HUES64 (cell line): ENCODE measurements around the gene MYRIP.

Experiments used
- H3K27ac ChIP-seq: 2 replicates; pipeline ENCODE4 v1.7.0; 2013; ENCODE audit warnings: low read depth, low read length, inconsistent platforms
- H3K27me3 ChIP-seq: 2 replicates; pipeline ENCODE4 v1.6.1; 2013; ENCODE audit warnings: mild to moderate bottlenecking, low read length; ENCODE audit not compliant: insufficient read depth
- H3K36me3 ChIP-seq: 2 replicates; pipeline ENCODE4 v1.6.1; 2013; ENCODE audit warnings: mild to moderate bottlenecking, low read length; ENCODE audit not compliant: insufficient read depth
- H3K4me1 ChIP-seq: 2 replicates; pipeline ENCODE4 v1.6.1; 2013; ENCODE audit warnings: mild to moderate bottlenecking, low read length, moderate library complexity; ENCODE audit not compliant: insufficient read depth
- H3K4me3 ChIP-seq: 2 replicates; pipeline ENCODE4 v1.5.1; 2013; ENCODE audit warnings: mild to moderate bottlenecking, low read length, moderate library complexity
- H3K9ac ChIP-seq: 2 replicates; pipeline ENCODE4 v1.6.1; 2013; ENCODE audit warnings: mild to moderate bottlenecking, low read depth, low read length
- H3K9me3 ChIP-seq: 2 replicates; pipeline ENCODE4 v1.6.1; 2013; ENCODE audit warnings: low read depth, low read length; ENCODE audit not compliant: insufficient read depth
- WGBS: fragments of 150-250, 120-280 bp; methylation state at CpG from one replicate; pipeline ENCODE4 v1.1.7; 2013; ENCODE audit warnings: missing lambda C conversion rate; 5-methylcytosine and 5-hydroxymethylcytosine counted together

Gene MYRIP

GRCh38 chr3:40192628-40193027 lies 383.2 kb downstream of the MYRIP start:
- Histone ChIP-seq H3K27ac (no peak overlapping the region), H3K4me3 (no peak overlapping the region), H3K36me3 (no peaks in the 10 kb centered on the region), H3K9ac (no peak overlapping the region), H3K27me3 (no peaks in the 10 kb centered on the region), H3K9me3 (no peaks in the 10 kb centered on the region), H3K4me1 (peaks cover 10% of the 10 kb centered on the region; the same call in 1 of the 2 replicates)
- WGBS, result 83% methylated on average over 3 of the region's 3 CpGs

- Histone ChIP-seq H3K27ac (no peak overlapping the region), H3K4me1 (peaks cover 10% of the 10 kb centered on the region; the same call in 1 of the 2 replicates), H3K9ac (no peak overlapping the region), H3K9me3 (no peaks in the 10 kb centered on the region), H3K27me3 (no peaks in the 10 kb centered on the region), H3K4me3 (no peak overlapping the region), H3K36me3 (no peaks in the 10 kb centered on the region)
- WGBS, result 93% methylated on average over 9 of the region's 9 CpGs
Observed at GRCh38 chr3:40196966-40197365, 387.6 kb downstream of the MYRIP start.

GRCh38 chr3:40200692-40201316 lies 391.4 kb downstream of the MYRIP start:
- no peaks in the 10 kb centered on the region for H3K27me3 ChIP-seq
- no peaks in the 10 kb centered on the region for H3K9me3 ChIP-seq
- no peak overlapping the region for H3K9ac ChIP-seq
- H3K36me3 ChIP-seq, result no peaks in the 10 kb centered on the region
- no peak overlapping the region for H3K27ac ChIP-seq
- 88% methylated on average over 6 of the region's 6 CpGs for WGBS
- no peak overlapping the region for H3K4me3 ChIP-seq
- 0 out of 2 replicates have a peak, but pooled peaks cover 5% of the 10 kb centered on the region for H3K4me1 ChIP-seq

GRCh38 chr3:40201770-40202169 lies 392.4 kb downstream of the MYRIP start:
- Histone ChIP-seq H3K9me3 (no peaks in the 10 kb centered on the region), H3K4me1 (no peaks in the 10 kb centered on the region)
- 78% methylated on average over 3 of the region's 3 CpGs for WGBS

GRCh38 chr3:40206522-40206921 lies 397.1 kb downstream of the MYRIP start:
- H3K9me3 ChIP-seq, result no peaks in the 10 kb centered on the region
- no peak overlapping the region for H3K27ac ChIP-seq
- no peaks in the 10 kb centered on the region for H3K4me1 ChIP-seq
- no peaks in the 10 kb centered on the region for H3K27me3 ChIP-seq
- H3K4me3 ChIP-seq, result no peak overlapping the region
- 98% methylated on average over 2 of the region's 2 CpGs for WGBS
- H3K36me3 ChIP-seq, result no peaks in the 10 kb centered on the region
- H3K9ac ChIP-seq, result no peak overlapping the region

More at GRCh38 chr3:40201770-40202169, 392.4 kb downstream of the MYRIP start:
- H3K9ac ChIP-seq, result no peak overlapping the region
- no peak overlapping the region for H3K27ac ChIP-seq
- H3K36me3 ChIP-seq, result no peaks in the 10 kb centered on the region
- no peak overlapping the region for H3K4me3 ChIP-seq
- no peaks in the 10 kb centered on the region for H3K27me3 ChIP-seq

- Histone ChIP-seq H3K4me3 (no peak overlapping the region), H3K9ac (no peak overlapping the region), H3K9me3 (no peaks in the 10 kb centered on the region), H3K27me3 (no peaks in the 10 kb centered on the region), H3K36me3 (no peaks in the 10 kb centered on the region), H3K27ac (no peak overlapping the region), H3K4me1 (no peaks in the 10 kb centered on the region)
Observed at GRCh38 chr3:40207796-40208195, 398.4 kb downstream of the MYRIP start.

GRCh38 chr3:40208251-40208650 lies 398.8 kb downstream of the MYRIP start:
- Histone ChIP-seq H3K4me1 (no peaks in the 10 kb centered on the region), H3K27ac (no peak overlapping the region), H3K4me3 (no peak overlapping the region), H3K27me3 (no peaks in the 10 kb centered on the region), H3K36me3 (no peaks in the 10 kb centered on the region), H3K9ac (no peak overlapping the region), H3K9me3 (no peaks in the 10 kb centered on the region)
- 100% methylated on average over 2 of the region's 2 CpGs for WGBS

GRCh38 chr3:40211579-40211978 lies 402.2 kb downstream of the MYRIP start:
- H3K9ac ChIP-seq, result no peak overlapping the region
- no peak overlapping the region for H3K4me3 ChIP-seq
- H3K4me1 ChIP-seq, result no peaks in the 10 kb centered on the region
- no peak overlapping the region for H3K27ac ChIP-seq
- H3K36me3 ChIP-seq, result no peaks in the 10 kb centered on the region
- no peaks in the 10 kb centered on the region for H3K27me3 ChIP-seq
- 91% methylated on average over 4 of the region's 4 CpGs for WGBS
- H3K9me3 ChIP-seq, result no peaks in the 10 kb centered on the region

- Histone ChIP-seq H3K9me3 (no peaks in the 10 kb centered on the region), H3K27me3 (no peaks in the 10 kb centered on the region), H3K9ac (no peak overlapping the region), H3K4me3 (no peak overlapping the region), H3K36me3 (no peaks in the 10 kb centered on the region), H3K27ac (no peak overlapping the region), H3K4me1 (no peaks in the 10 kb centered on the region)
- 75% methylated on average over 5 of the region's 5 CpGs for WGBS
Observed at GRCh38 chr3:40213556-40213955, 404.1 kb downstream of the MYRIP start.

- no peak overlapping the region for H3K9ac ChIP-seq
- no peak overlapping the region for H3K4me3 ChIP-seq
- no peaks in the 10 kb centered on the region for H3K36me3 ChIP-seq
- H3K27me3 ChIP-seq, result no peaks in the 10 kb centered on the region
- no peaks in the 10 kb centered on the region for H3K4me1 ChIP-seq
- no peaks in the 10 kb centered on the region for H3K9me3 ChIP-seq
- no peak overlapping the region for H3K27ac ChIP-seq
Observed at GRCh38 chr3:40215015-40215414, 405.6 kb downstream of the MYRIP start.

- Histone ChIP-seq H3K4me3 (no peak overlapping the region), H3K9ac (no peak overlapping the region), H3K9me3 (no peaks in the 10 kb centered on the region), H3K27ac (no peak overlapping the region), H3K27me3 (no peaks in the 10 kb centered on the region), H3K4me1 (no peaks in the 10 kb centered on the region), H3K36me3 (no peaks in the 10 kb centered on the region)
- WGBS, result 97% methylated on average over 2 of the region's 2 CpGs
Observed at GRCh38 chr3:40216471-40216870, 407.1 kb downstream of the MYRIP start.

GRCh38 chr3:40223856-40224255 lies 414.4 kb downstream of the MYRIP start:
- no peaks in the 10 kb centered on the region for H3K9me3 ChIP-seq
- no peak overlapping the region for H3K4me3 ChIP-seq
- no peaks in the 10 kb centered on the region for H3K4me1 ChIP-seq
- H3K9ac ChIP-seq, result no peak overlapping the region
- H3K27ac ChIP-seq, result no peak overlapping the region
- whole genome bisulfite sequencing, result 96% methylated on average over 4 of the region's 4 CpGs
- H3K27me3 ChIP-seq, result no peaks in the 10 kb centered on the region
- H3K36me3 ChIP-seq, result no peaks in the 10 kb centered on the region
